OCI-LY7 (cell line): ENCODE data around the gene TTLL6. TPM values are rescaled to one million over a fixed set of nuclear protein-coding genes. Genes with fewer than 3 reads are reported as not detected.
A peak's percentile ranks its signal among the peaks of the same experiment; 100 is the strongest.

Source experiments
- BruUV-seq: library from RNA; stranded (reverse); fragments of 400-500 nt; replicated peaks from 2 replicates; lab custom pipeline; 2021; lab: Mats Ljungman, UMichigan
- CTCF ChIA-PET: fragments of 300-600 bp; sonication (Branson Sonifier 250); formaldehyde crosslinking; loops from one replicate; lab custom pipeline; 2022; ENCODE audit warnings: antibody characterized with exemption; ENCODE audit not compliant: unreplicated experiment; lab: Charles Lee
- POLR2A ChIA-PET: fragments of 300-600 bp; sonication (Branson Sonifier 250); formaldehyde crosslinking; loops from one replicate; lab custom pipeline; 2022; ENCODE audit warnings: antibody characterized with exemption; lab: Charles Lee
- DNase-seq: peaks from one replicate; pipeline ENCODE4 v3.0.0-alpha.2; 2015; ENCODE audit warnings: low spot score
- H2AFZ ChIP-seq: fragments of 200-600 bp; sonication (generic), shearing (Covaris generic); 2 replicates; pipeline ENCODE4 v1.6.1; 2014; ENCODE audit warnings: mild to moderate bottlenecking, antibody characterized with exemption, low read length, moderate library complexity
- H3K27ac ChIP-seq: fragments of 200-600 bp; sonication (generic); 2 replicates; pipeline ENCODE4 v1.5.1; 2014; ENCODE audit warnings: mixed run types, low read depth, mild to moderate bottlenecking, moderate library complexity, low read length, inconsistent platforms; ENCODE audit not compliant: poor library complexity, severe bottlenecking
- H3K36me3 ChIP-seq: fragments of 200-600 bp; sonication (generic); 2 replicates; pipeline ENCODE4 v1.6.1; 2014; ENCODE audit warnings: mild to moderate bottlenecking, antibody characterized with exemption, low read length, moderate library complexity, mixed read lengths; ENCODE audit not compliant: insufficient read depth
- H3K4me1 ChIP-seq: fragments of 200-600 bp; sonication (generic); 2 replicates; pipeline ENCODE4 v1.5.1; 2014; ENCODE audit warnings: mild to moderate bottlenecking, low read length; ENCODE audit not compliant: insufficient read depth, poor library complexity, severe bottlenecking
- H3K4me2 ChIP-seq: fragments of 200-600 bp; sonication (generic); 2 replicates; pipeline ENCODE4 v1.6.1; 2014; ENCODE audit warnings: mild to moderate bottlenecking, low read length
- H3K4me3 ChIP-seq: fragments of 200-600 bp; sonication (generic); 2 replicates; pipeline ENCODE4 v1.5.1; 2014; ENCODE audit warnings: mild to moderate bottlenecking, low read depth, low read length; ENCODE audit not compliant: poor library complexity, severe bottlenecking
- H3K79me2 ChIP-seq: fragments of 200-600 bp; sonication (generic); 2 replicates; pipeline ENCODE4 v1.6.1; 2016; ENCODE audit warnings: low read depth, mild to moderate bottlenecking, low read length, moderate library complexity, mixed read lengths; ENCODE audit not compliant: insufficient read depth
- H3K9me2 ChIP-seq: fragments of 200-600 bp; sonication (generic); 2 replicates; pipeline ENCODE4 v1.6.1; 2016; ENCODE audit warnings: mild to moderate bottlenecking, low read length, mixed read lengths; ENCODE audit not compliant: insufficient read depth
- H3K9me3 ChIP-seq: fragments of 200-600 bp; sonication (generic); 2 replicates; pipeline ENCODE4 v1.6.1; 2014; ENCODE audit warnings: mild to moderate bottlenecking, mixed run types, low read length, mixed read lengths
- H4K20me1 ChIP-seq: fragments of 200-600 bp; sonication (generic); 2 replicates; pipeline ENCODE4 v1.6.1; 2014; ENCODE audit warnings: mild to moderate bottlenecking, antibody characterized with exemption, low read length, moderate library complexity, mixed read lengths; ENCODE audit not compliant: insufficient read depth
- EZH2phosphoT487 ChIP-seq: fragments of 200-600 bp; sonication (generic); IDR thresholded peaks from 2 replicates; pipeline ENCODE4 v1.6.1; 2018; ENCODE audit warnings: low read depth, borderline replicate concordance, mild to moderate bottlenecking, mixed run types, antibody characterized with exemption, low read length, moderate library complexity, mixed read lengths
- intact Hi-C: fragments of 100-400 bp; cut with micrococcal nuclease; formaldehyde crosslinking; loops from one replicate; pipeline ENCODE4 v1.10.0; 2022; ENCODE audit not compliant: unreplicated experiment
- total RNA-seq, 2 experiments: library from RNA; depleted of rRNA in 1 of 2; stranded (reverse); fragments of >200 nt in 1 of 2; shearing (Covaris generic) in 1 of 2; gene quantifications; 2 replicates each; pipeline ENCODE4 v1.2.3, GENCODE V29; 2014 to 2022
- TF ChIP-seq, protein P1 (sequence below): fragments of 200-600 bp; sonication (generic); conservative IDR thresholded peaks from 2 replicates; pipeline ENCODE4 v1.5.1; 2014; ENCODE audit warnings: mild to moderate bottlenecking, antibody characterized with exemption, low read length, moderate library complexity, mixed read lengths

TTLL6 gene
- total RNA-seq, 2 experiments from 2014 or later = not detected

DNA sequence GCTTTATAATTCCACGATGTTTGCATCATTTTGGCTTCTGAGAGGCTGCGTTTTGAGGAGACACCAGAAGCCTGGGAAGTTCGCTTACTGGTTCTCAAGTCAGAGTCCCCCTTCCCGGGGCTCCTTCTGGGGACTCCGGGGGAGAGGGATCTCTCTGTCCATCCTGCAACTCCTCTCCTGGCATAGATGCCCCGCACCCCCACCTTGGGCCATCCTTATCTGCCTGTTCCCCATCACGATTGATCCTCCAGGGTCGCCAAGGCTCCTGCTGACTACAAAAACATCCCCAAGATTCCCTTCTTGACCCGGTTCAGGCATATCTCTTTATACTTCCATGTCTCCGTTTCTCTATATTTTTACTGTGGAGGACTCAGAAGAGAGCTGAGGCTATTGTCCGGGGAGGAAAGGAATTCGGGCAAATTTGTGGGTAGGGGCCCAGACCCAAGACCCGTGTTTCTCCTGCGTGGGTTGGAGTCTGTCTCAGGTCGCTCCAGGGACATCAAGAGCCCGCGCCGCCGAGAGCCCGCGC is 70.0 kb downstream of the TTLL6 start:
- H3K9me3 ChIP-seq = no peaks in the 10 kb centered on the region
- no peak for DNase-seq
- intact Hi-C loops = no loop called here
- H3K4me1 ChIP-seq = no peaks in the 10 kb centered on the region
- H4K20me1 ChIP-seq = no peaks in the 10 kb centered on the region
- CTCF ChIA-PET = no interaction called here
- BruUV-seq = no TSS peak
- H3K4me2 ChIP-seq = no peak overlapping the region
- H3K36me3 ChIP-seq = no peaks in the 10 kb centered on the region
- H2AFZ ChIP-seq = no peak overlapping the region
- POLR2A ChIA-PET = no interaction called here
- no peak overlapping the region for H3K27ac ChIP-seq
- no peak for TF ChIP-seq EZH2phosphoT487
- TF ChIP-seq, protein P1, sequence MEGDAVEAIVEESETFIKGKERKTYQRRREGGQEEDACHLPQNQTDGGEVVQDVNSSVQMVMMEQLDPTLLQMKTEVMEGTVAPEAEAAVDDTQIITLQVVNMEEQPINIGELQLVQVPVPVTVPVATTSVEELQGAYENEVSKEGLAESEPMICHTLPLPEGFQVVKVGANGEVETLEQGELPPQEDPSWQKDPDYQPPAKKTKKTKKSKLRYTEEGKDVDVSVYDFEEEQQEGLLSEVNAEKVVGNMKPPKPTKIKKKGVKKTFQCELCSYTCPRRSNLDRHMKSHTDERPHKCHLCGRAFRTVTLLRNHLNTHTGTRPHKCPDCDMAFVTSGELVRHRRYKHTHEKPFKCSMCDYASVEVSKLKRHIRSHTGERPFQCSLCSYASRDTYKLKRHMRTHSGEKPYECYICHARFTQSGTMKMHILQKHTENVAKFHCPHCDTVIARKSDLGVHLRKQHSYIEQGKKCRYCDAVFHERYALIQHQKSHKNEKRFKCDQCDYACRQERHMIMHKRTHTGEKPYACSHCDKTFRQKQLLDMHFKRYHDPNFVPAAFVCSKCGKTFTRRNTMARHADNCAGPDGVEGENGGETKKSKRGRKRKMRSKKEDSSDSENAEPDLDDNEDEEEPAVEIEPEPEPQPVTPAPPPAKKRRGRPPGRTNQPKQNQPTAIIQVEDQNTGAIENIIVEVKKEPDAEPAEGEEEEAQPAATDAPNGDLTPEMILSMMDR = no peak
- H3K9me2 ChIP-seq = no peaks in the 10 kb centered on the region
- no peak overlapping the region for H3K4me3 ChIP-seq
- no peaks in the 10 kb centered on the region for H3K79me2 ChIP-seq

DNA sequence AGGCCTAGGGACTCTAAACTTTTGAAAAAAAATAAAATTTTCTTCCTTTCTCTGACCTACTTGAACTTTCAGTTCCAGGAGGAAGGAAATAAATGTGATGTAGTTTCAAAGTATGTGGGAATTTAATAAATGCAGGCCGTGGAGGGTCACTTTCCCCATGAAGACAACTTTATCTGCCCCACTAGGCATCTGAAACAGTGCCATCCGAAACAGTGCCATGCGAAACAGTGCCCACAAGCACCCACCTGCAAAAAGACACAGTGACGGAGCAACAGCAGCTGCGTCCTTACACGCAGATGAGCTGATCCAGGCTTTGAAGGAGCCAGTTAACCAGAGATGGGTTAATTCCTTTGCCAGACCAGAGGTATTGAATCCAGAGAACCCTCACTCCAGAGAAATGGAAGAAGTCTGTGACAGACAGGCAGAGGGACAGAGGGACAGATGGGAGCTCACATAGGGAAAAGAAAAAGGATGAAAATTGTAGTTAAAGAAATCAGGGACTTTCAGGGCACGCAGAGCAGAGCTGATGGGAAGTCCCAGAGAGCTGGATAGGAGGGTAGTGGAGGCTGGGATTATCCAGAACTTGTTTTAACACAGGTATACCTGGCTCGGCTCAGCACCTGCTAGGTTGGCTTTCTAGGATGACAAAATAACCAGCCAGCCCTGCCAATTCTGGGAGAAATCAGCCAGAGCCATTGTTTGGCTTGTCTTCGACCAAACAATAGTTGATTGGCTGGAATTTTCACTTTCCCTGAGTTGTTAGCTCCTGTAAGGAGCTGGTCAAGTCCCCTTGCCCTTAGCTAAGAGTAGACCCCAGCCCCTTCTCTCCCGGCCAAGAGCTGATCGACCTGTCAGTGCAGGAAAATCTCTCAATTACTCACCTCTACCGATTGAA is 71.4 kb downstream of the TTLL6 start:
- Histone ChIP-seq H3K36me3 (no peaks in the 10 kb centered on the region), H3K4me1 (no peaks in the 10 kb centered on the region), H2AFZ (no peak overlapping the region), H4K20me1 (no peaks in the 10 kb centered on the region), H3K9me3 (no peaks in the 10 kb centered on the region), H3K9me2 (no peaks in the 10 kb centered on the region), H3K4me2 (no peak overlapping the region), H3K27ac (no peak overlapping the region), H3K4me3 (no peak overlapping the region), H3K79me2 (no peaks in the 10 kb centered on the region)
- TF ChIP-seq, protein P1 = no peak
- TF ChIP-seq EZH2phosphoT487 = 0 out of 2 replicates have a peak, but pooled peaks have one; percentile 30
- ChIA-PET POLR2A (no interaction called here), CTCF (no interaction called here)
- intact Hi-C loops = no loop called here
- no TSS peak for BruUV-seq
- no peak for DNase-seq

- H3K4me2 ChIP-seq = no peak overlapping the region
- BruUV-seq = no TSS peak
- no peak overlapping the region for H3K4me3 ChIP-seq
- no peaks in the 10 kb centered on the region for H3K36me3 ChIP-seq
- intact Hi-C loops = no loop called here
- DNase-seq = no peak
- H3K9me3 ChIP-seq = no peaks in the 10 kb centered on the region
- no peak overlapping the region for H2AFZ ChIP-seq
- no peaks in the 10 kb centered on the region for H4K20me1 ChIP-seq
- ChIA-PET POLR2A (no interaction called here), CTCF (no interaction called here)
- no peak for TF ChIP-seq EZH2phosphoT487
- TF ChIP-seq, protein P1 = no peak
- no peaks in the 10 kb centered on the region for H3K9me2 ChIP-seq
- no peaks in the 10 kb centered on the region for H3K79me2 ChIP-seq
- no peak overlapping the region for H3K27ac ChIP-seq
- H3K4me1 ChIP-seq = no peaks in the 10 kb centered on the region
These were observed 76.5 kb downstream of the TTLL6 start for GRCh38 chr17:48740537-48740936.
